IMR-90 (cell line): ENCODE data around the gene HPS6. TPM values are rescaled to one million over a fixed set of nuclear protein-coding genes. Genes with fewer than 3 reads are reported as not detected.

ENCODE experiments used
- ATAC-seq: fragments of 200-7000 bp; cut with Tn5 transposase; 2 replicates; pipeline ENCODE4 v1.9.1; 2020; ENCODE audit warnings: low read depth, mild to moderate bottlenecking, moderate library complexity
- BruUV-seq: library from RNA; stranded (reverse); fragments of 400-500 nt; replicated peaks from 2 replicates; lab custom pipeline; 2021; lab: Mats Ljungman, UMichigan
- CTCF ChIA-PET: fragments of 300-600 bp; formaldehyde crosslinking; extraction: SDS; loops from one replicate; lab custom pipeline; 2021; ENCODE audit warnings: antibody characterized with exemption; lab: Yijun Ruan, JAX
- POLR2A ChIA-PET: fragments of 300-600 bp; sonication (Branson Sonifier 250); formaldehyde crosslinking; loops from one replicate; lab custom pipeline; 2022; ENCODE audit warnings: antibody characterized with exemption; ENCODE audit not compliant: unreplicated experiment; lab: Charles Lee
- DNase-seq: peaks from one replicate; pipeline ENCODE4 v3.0.0; 2013
- H2AFZ ChIP-seq: replicated peaks from 2 replicates; pipeline ENCODE3; 2013; ENCODE audit warnings: low read length, mild to moderate bottlenecking; ENCODE audit not compliant: poor library complexity
- H2AK5ac ChIP-seq: 2 replicates; pipeline ENCODE4 v1.6.1; 2013; ENCODE audit warnings: low read depth, low read length, inconsistent platforms
- H2AK9ac ChIP-seq: replicated peaks from 2 replicates; pipeline ENCODE3; 2013; ENCODE audit warnings: mild to moderate bottlenecking, low read depth, low read length, moderate library complexity; ENCODE audit not compliant: poor library complexity
- H2BK120ac ChIP-seq: 2 replicates; pipeline ENCODE4 v1.6.1; 2013; ENCODE audit warnings: low read depth, low read length, inconsistent platforms
- H2BK15ac ChIP-seq: 3 replicates; pipeline ENCODE4 v1.6.1; 2013; ENCODE audit warnings: low read depth, low read length, inconsistent platforms
- H2BK20ac ChIP-seq: 2 replicates; pipeline ENCODE4 v1.6.1; 2013; ENCODE audit warnings: low read depth, mild to moderate bottlenecking, inconsistent platforms, low read length, moderate library complexity
- H2BK5ac ChIP-seq: 2 replicates; pipeline ENCODE4 v1.6.1; 2013; ENCODE audit warnings: mild to moderate bottlenecking, low read depth, low read length, inconsistent platforms; ENCODE audit not compliant: poor library complexity, severe bottlenecking
- H3K14ac ChIP-seq: replicated peaks from 2 replicates; pipeline ENCODE4 v1.6.1; 2013; ENCODE audit warnings: low read depth, low read length, inconsistent platforms
- H3K18ac ChIP-seq: 2 replicates; pipeline ENCODE4 v1.6.1; 2013; ENCODE audit warnings: low read depth, low read length, control low read depth
- H3K23ac ChIP-seq: 2 replicates; pipeline ENCODE4 v1.6.1; 2013; ENCODE audit warnings: low read depth, low read length, inconsistent platforms
- H3K27ac ChIP-seq: 2 replicates; pipeline ENCODE4 v1.5.1; 2013; ENCODE audit warnings: mild to moderate bottlenecking, control low read depth, low read length; ENCODE audit not compliant: insufficient read depth
- H3K27me3 ChIP-seq: 2 replicates; pipeline ENCODE4 v1.6.1; 2013; ENCODE audit warnings: low read length; ENCODE audit not compliant: control insufficient read depth, insufficient read depth
- H3K36me3 ChIP-seq: 2 replicates; pipeline ENCODE4 v1.6.1; 2013; ENCODE audit warnings: low read length, mixed read lengths; ENCODE audit not compliant: control insufficient read depth, insufficient read depth
- H3K4ac ChIP-seq: 2 replicates; pipeline ENCODE4 v1.6.1; 2013; ENCODE audit warnings: low read depth, low read length, inconsistent platforms
- H3K4me1 ChIP-seq: 2 replicates; pipeline ENCODE4 v1.6.1; 2013; ENCODE audit warnings: low read length, mixed read lengths; ENCODE audit not compliant: control insufficient read depth, insufficient read depth
- H3K4me2 ChIP-seq: 2 replicates; pipeline ENCODE4 v1.6.1; 2013; ENCODE audit warnings: low read depth, mild to moderate bottlenecking, control low read depth, low read length, moderate library complexity
- H3K4me3 ChIP-seq: 2 replicates; pipeline ENCODE4 v1.5.1; 2013; ENCODE audit warnings: low read depth, mild to moderate bottlenecking, control low read depth, low read length, moderate library complexity; ENCODE audit not compliant: insufficient read depth
- H3K56ac ChIP-seq: 2 replicates; pipeline ENCODE4 v1.6.1; 2013; ENCODE audit warnings: low read length, inconsistent platforms; ENCODE audit not compliant: insufficient read depth; ENCODE audit errors: extremely low read depth
- H3K79me1 ChIP-seq, 2 experiments: 2 replicates each; pipeline ENCODE4 v1.6.1; 2013; ENCODE audit warnings: low read length in 2 of 2, inconsistent platforms in 1 of 2, low read depth in 1 of 2
- H3K9ac ChIP-seq: 2 replicates; pipeline ENCODE4 v1.6.1; 2013; ENCODE audit warnings: low read depth, low read length, control low read depth
- H3K9me1 ChIP-seq: 2 replicates; pipeline ENCODE4 v1.6.1; 2013; ENCODE audit warnings: low read length, inconsistent platforms; ENCODE audit not compliant: insufficient read depth
- H3K9me3 ChIP-seq: 2 replicates; pipeline ENCODE4 v1.6.1; 2013; ENCODE audit warnings: low read length; ENCODE audit not compliant: control insufficient read depth, insufficient read depth
- H4K20me1 ChIP-seq: 2 replicates; pipeline ENCODE4 v1.6.1; 2013; ENCODE audit warnings: low read length, inconsistent platforms; ENCODE audit not compliant: insufficient read depth
- H4K5ac ChIP-seq: 2 replicates; pipeline ENCODE4 v1.6.1; 2013; ENCODE audit warnings: mild to moderate bottlenecking, low read depth, low read length, control low read depth
- H4K8ac ChIP-seq, 2 experiments: 2 replicates each; pipeline ENCODE4 v1.6.1; 2013; ENCODE audit warnings: low read depth in 2 of 2, low read length in 2 of 2, control low read depth in 1 of 2, inconsistent platforms in 1 of 2
- H4K91ac ChIP-seq: 2 replicates; pipeline ENCODE4 v1.6.1; 2013; ENCODE audit warnings: low read depth, low read length, inconsistent platforms; ENCODE audit not compliant: insufficient read depth
- BHLHE40 ChIP-seq: fragments of 150-350 bp; IDR thresholded peaks from 2 replicates; pipeline ENCODE4 v1.6.1; 2016; ENCODE audit warnings: mild to moderate bottlenecking, low read depth, low read length
- CEBPB ChIP-seq: IDR thresholded peaks from 2 replicates; pipeline ENCODE4 v1.6.1; 2012; ENCODE audit warnings: low read depth, low read length, improper control_type of control experiment
- CHD1 ChIP-seq: IDR thresholded peaks from 2 replicates; pipeline ENCODE4 v1.6.1; 2012; ENCODE audit warnings: low read depth, low read length, improper control_type of control experiment
- FOS ChIP-seq: fragments of 150-350 bp; IDR thresholded peaks from 2 replicates; pipeline ENCODE4 v1.6.1; 2016; ENCODE audit warnings: low read depth, low read length
- MAFK ChIP-seq: IDR thresholded peaks from 2 replicates; pipeline ENCODE4 v1.6.1; 2012; ENCODE audit warnings: low read depth, low read length, improper control_type of control experiment
- MAZ ChIP-seq: IDR thresholded peaks from 2 replicates; pipeline ENCODE4 v1.6.1; 2012; ENCODE audit warnings: low read depth, mild to moderate bottlenecking, low read length, improper control_type of control experiment, moderate library complexity, borderline replicate concordance
- MXI1 ChIP-seq: IDR thresholded peaks from 2 replicates; pipeline ENCODE4 v1.6.1; 2012; ENCODE audit warnings: low read depth, mild to moderate bottlenecking, low read length, moderate library complexity, borderline replicate concordance
- NFE2L2 ChIP-seq: fragments of 150-350 bp; IDR thresholded peaks from 2 replicates; pipeline ENCODE4 v1.6.1; 2016; ENCODE audit warnings: low read depth, mild to moderate bottlenecking, low read length
- POLR2A ChIP-seq: IDR thresholded peaks from 2 replicates; pipeline ENCODE4 v1.6.1; 2012; ENCODE audit warnings: mild to moderate bottlenecking, low read depth, low read length
- RAD21 ChIP-seq: IDR thresholded peaks from 2 replicates; pipeline ENCODE4 v1.6.1; 2012; ENCODE audit warnings: low read length, improper control_type of control experiment
- RCOR1 ChIP-seq: IDR thresholded peaks from 2 replicates; pipeline ENCODE4 v1.6.1; 2012; ENCODE audit warnings: mild to moderate bottlenecking, low read length, improper control_type of control experiment; ENCODE audit not compliant: insufficient replicate concordance
- RFX5 ChIP-seq: IDR thresholded peaks from 2 replicates; pipeline ENCODE4 v1.8.0; 2012; ENCODE audit warnings: low read depth, mild to moderate bottlenecking, low read length, moderate library complexity
- SMC3 ChIP-seq: fragments of 150-350 bp; IDR thresholded peaks from 2 replicates; pipeline ENCODE4 v1.6.1; 2016; ENCODE audit warnings: low read depth, mild to moderate bottlenecking, antibody characterized with exemption, low read length, moderate library complexity
- USF2 ChIP-seq: fragments of 150-350 bp; IDR thresholded peaks from 2 replicates; pipeline ENCODE4 v1.6.1; 2017; ENCODE audit warnings: mild to moderate bottlenecking, antibody characterized with exemption, low read length, low read depth
- WGBS, 2 experiments: methylation state at CpG; one replicate each; pipeline versions ENCODE4 v1.1.5 to v1.1.7; 2013; ENCODE audit warnings: missing lambda C conversion rate in 2 of 2; ENCODE audit not compliant: insufficient read length in 1 of 2; ENCODE audit errors: extremely low coverage in 2 of 2; 5-methylcytosine and 5-hydroxymethylcytosine counted together
- dilution Hi-C: fragments of 300-500 bp; cut with HindIII; formaldehyde crosslinking; loops from one replicate; pipeline ENCODE4 v1.14.3; 2018; ENCODE audit warnings: low sequenced_read_pairs; ENCODE audit not compliant: unreplicated experiment
- in situ Hi-C: fragments of 300-500 bp; cut with MboI; formaldehyde crosslinking; loops from 3 replicates; pipeline ENCODE4 v1.14.3; 2019; ENCODE audit warnings: low sequenced_read_pairs, inconsistent platforms, mixed read lengths
- intact Hi-C: fragments of 100-400 bp; cut with micrococcal nuclease; formaldehyde crosslinking; loops from 2 replicates; pipeline ENCODE4 v1.10.0; 2022
- polyA plus RNA-seq, 3 experiments: library from polyadenylated mRNA; depleted of rRNA; stranded (reverse); fragments of >200 nt; gene quantifications; 2 replicates each; pipeline ENCODE4 v1.2.3, GENCODE V29; 2012; ENCODE audit warnings: low replicate concordance in 1 of 3
- total RNA-seq: library from RNA; depleted of rRNA; stranded (reverse); fragments of >200 nt; gene quantifications from 2 replicates; pipeline ENCODE4 v1.2.3, GENCODE V29; 2012
- TF ChIP-seq, protein P1 (sequence below): conservative IDR thresholded peaks from 2 replicates; pipeline ENCODE4 v1.5.1; 2012; ENCODE audit warnings: mild to moderate bottlenecking, low read depth, low read length, improper control_type of control experiment

The HPS6 gene
- total and polyA plus RNA-seq, 2 of the 4 experiments (the other 2 are of a cell fraction) = 10.5 to 23.1 TPM

DNA sequence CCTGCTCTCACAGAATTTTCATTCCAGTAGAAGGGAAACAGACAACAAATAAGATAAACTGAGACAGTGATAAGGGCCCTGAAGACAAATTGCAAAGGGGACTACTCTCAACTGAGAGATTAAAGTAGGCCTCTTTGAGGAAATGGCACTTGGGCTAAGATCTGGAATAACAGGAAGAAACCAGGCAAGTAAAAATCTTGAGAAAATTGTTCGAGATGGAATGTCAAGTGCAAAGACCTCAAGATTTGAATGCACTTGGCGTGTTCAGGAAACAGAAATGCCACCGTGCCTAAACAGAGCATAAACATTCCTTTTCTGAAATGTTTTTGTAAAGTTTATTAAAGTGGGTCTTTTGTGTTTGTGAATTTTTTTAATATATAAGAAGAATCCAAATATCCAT is 19.9 kb upstream of the HPS6 start (continued):
- TF ChIP-seq SMC3 (no peak), CEBPB (no peak)

GRCh38 chr10:102046095-102046494 is 19.1 kb upstream of the HPS6 start:
- H4K8ac ChIP-seq = no peak overlapping the region
- H4K5ac ChIP-seq = no peak overlapping the region
- H3K27ac ChIP-seq = no peak overlapping the region
- H3K36me3 ChIP-seq = no peaks in the 10 kb centered on the region
- ATAC-seq (no peak), DNase-seq (no peak)
- no peak overlapping the region for H3K14ac ChIP-seq
- H3K9me1 ChIP-seq = no peaks in the 10 kb centered on the region
- intact Hi-C loops = no loop called here
- no peak overlapping the region for H2BK20ac ChIP-seq
- H3K9me3 ChIP-seq = no peaks in the 10 kb centered on the region
- dilution Hi-C loops = no loop called here
- POLR2A ChIA-PET = no interaction called here
- H3K27me3 ChIP-seq = no peaks in the 10 kb centered on the region
- no peak overlapping the region for H3K4me2 ChIP-seq
- H3K23ac ChIP-seq = no peak overlapping the region
- peaks cover 42% of the 10 kb centered on the region for H4K20me1 ChIP-seq
- H2AFZ ChIP-seq = no peak overlapping the region
- H2AK5ac ChIP-seq = no peak overlapping the region
- peaks cover 2% of the 10 kb centered on the region; the same call in 1 of the 2 replicates for H3K4me1 ChIP-seq
- BruUV-seq = no TSS peak
- H2AK9ac ChIP-seq = no peak overlapping the region
- no peak overlapping the region for H3K9ac ChIP-seq
- H3K79me1 ChIP-seq = peaks cover 17 to 64% of the 10 kb centered on the region in 2 experiments
- H2BK15ac ChIP-seq = no peak overlapping the region
- no peak overlapping the region for H3K4me3 ChIP-seq
- H3K56ac ChIP-seq = no peak overlapping the region
- in situ Hi-C loops = no loop called here
- CTCF ChIA-PET = no interaction called here
- no peak overlapping the region for H3K4ac ChIP-seq
- no peak overlapping the region for H3K18ac ChIP-seq
- H2BK5ac ChIP-seq = no peak overlapping the region
- no CpG with 5 or more reads among the region's 2 CpGs for WGBS, 2 experiments
- no peak overlapping the region for H4K91ac ChIP-seq
- H2BK120ac ChIP-seq = no peak overlapping the region
- TF ChIP-seq USF2 (no peak), CEBPB (no peak), RFX5 (no peak), MXI1 (no peak), MAFK (no peak), CHD1 (no peak), FOS (no peak), BHLHE40 (no peak), RAD21 (no peak), MAZ (no peak), POLR2A (no peak), NFE2L2 (no peak), SMC3 (no peak), RCOR1 (no peak)
- TF ChIP-seq, protein P1, sequence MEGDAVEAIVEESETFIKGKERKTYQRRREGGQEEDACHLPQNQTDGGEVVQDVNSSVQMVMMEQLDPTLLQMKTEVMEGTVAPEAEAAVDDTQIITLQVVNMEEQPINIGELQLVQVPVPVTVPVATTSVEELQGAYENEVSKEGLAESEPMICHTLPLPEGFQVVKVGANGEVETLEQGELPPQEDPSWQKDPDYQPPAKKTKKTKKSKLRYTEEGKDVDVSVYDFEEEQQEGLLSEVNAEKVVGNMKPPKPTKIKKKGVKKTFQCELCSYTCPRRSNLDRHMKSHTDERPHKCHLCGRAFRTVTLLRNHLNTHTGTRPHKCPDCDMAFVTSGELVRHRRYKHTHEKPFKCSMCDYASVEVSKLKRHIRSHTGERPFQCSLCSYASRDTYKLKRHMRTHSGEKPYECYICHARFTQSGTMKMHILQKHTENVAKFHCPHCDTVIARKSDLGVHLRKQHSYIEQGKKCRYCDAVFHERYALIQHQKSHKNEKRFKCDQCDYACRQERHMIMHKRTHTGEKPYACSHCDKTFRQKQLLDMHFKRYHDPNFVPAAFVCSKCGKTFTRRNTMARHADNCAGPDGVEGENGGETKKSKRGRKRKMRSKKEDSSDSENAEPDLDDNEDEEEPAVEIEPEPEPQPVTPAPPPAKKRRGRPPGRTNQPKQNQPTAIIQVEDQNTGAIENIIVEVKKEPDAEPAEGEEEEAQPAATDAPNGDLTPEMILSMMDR = no peak
